IPS DF 6.9 (cell line): ENCODE data around the gene ZNF646.

Source experiments
- DNase-seq: peaks from one replicate; pipeline ENCODE4 v3.0.0-alpha.2; 2013; ENCODE audit warnings: low read depth, low spot score
- H3K27ac ChIP-seq: one replicate; pipeline ENCODE4 v1.5.1; 2013; ENCODE audit warnings: low read length, control low read depth
- H3K27me3 ChIP-seq: 2 replicates; pipeline ENCODE4 v1.6.1; 2013; ENCODE audit warnings: mild to moderate bottlenecking, low read length; ENCODE audit not compliant: control insufficient read depth, insufficient read depth
- H3K36me3 ChIP-seq: 2 replicates; pipeline ENCODE4 v1.6.1; 2013; ENCODE audit warnings: low read length; ENCODE audit not compliant: control insufficient read depth, insufficient read depth
- H3K4me1 ChIP-seq: 2 replicates; pipeline ENCODE4 v1.6.1; 2013; ENCODE audit warnings: low read length; ENCODE audit not compliant: control insufficient read depth, insufficient read depth
- H3K4me3 ChIP-seq: 2 replicates; pipeline ENCODE4 v1.5.1; 2013; ENCODE audit warnings: mild to moderate bottlenecking, low read length
- H3K9me3 ChIP-seq: 2 replicates; pipeline ENCODE4 v1.6.1; 2013; ENCODE audit warnings: low read length, inconsistent platforms; ENCODE audit not compliant: control insufficient read depth, insufficient read depth
- WGBS: extraction: QIAGEN DNeasy Blood & Tissue Kit; methylation state at CpG from one replicate; pipeline ENCODE4 v1.1.7; 2013; ENCODE audit warnings: mixed read lengths, missing lambda C conversion rate; ENCODE audit not compliant: insufficient read length, insufficient coverage; 5-methylcytosine and 5-hydroxymethylcytosine counted together

Gene ZNF646

DNA sequence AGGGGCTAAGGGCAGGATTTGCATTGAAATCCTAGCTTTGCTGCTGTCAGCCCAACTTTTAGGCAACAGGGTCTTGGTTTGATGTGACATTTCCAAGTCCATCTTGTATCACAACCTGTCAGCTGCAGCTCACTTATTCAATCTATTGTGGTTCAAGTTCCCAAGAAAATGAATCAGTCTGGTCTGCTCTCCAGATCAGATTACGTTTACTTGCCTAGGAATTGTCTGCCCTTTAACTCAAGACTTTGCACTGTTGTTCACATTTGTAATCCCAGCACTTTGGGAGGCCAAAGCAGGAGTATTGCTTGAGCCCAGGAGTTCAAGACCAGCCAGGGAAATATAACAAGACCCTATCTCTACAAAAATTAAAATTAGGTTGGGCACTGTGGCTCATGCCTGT is 30.9 kb upstream of the ZNF646 start:
- no CpG with 5 or more reads among the region's 1 CpG for WGBS
- Histone ChIP-seq H3K27me3 (no peaks in the 10 kb centered on the region), H3K36me3 (peaks cover 3% of the 10 kb centered on the region), H3K4me3 (no peak overlapping the region), H3K4me1 (no peaks in the 10 kb centered on the region), H3K27ac (no peak overlapping the region), H3K9me3 (no peaks in the 10 kb centered on the region)
- DNase-seq: no peak

DNA sequence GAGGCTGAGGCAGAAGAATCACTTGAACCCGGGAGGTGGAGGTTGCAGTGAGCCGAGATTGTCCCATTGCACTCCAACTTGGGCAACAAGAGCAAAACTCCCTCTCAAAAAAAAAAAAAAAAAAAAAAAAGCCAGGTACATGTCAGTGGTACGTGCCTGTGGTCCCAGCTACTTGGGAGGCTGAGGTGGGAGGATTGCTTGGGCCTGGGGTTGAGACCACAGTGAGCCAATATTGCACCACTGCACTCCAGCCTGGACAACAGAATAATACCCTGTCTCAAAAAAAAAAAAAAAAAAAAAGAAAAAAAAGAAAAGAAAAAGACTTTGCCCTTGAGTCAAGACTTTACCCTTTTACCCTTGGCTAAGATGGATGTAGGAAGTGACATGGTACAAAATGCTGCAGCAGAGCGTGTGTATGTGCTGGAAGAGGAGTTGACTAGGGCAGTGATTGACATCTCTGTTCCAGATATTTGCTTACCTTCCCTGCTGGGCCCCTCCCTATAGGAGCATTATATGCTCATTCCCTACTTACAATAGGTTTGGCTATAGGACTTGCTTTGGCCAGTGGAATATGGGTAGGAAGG is 30.2 kb upstream of the ZNF646 start:
- no CpG with 5 or more reads among the region's 4 CpGs for WGBS
- no peak overlapping the region for H3K4me3 ChIP-seq
- H3K27ac ChIP-seq: no peak overlapping the region
- H3K36me3 ChIP-seq: peaks cover 3% of the 10 kb centered on the region
- H3K4me1 ChIP-seq: no peaks in the 10 kb centered on the region
- DNase-seq: no peak
- no peaks in the 10 kb centered on the region for H3K27me3 ChIP-seq
- no peaks in the 10 kb centered on the region for H3K9me3 ChIP-seq

DNA sequence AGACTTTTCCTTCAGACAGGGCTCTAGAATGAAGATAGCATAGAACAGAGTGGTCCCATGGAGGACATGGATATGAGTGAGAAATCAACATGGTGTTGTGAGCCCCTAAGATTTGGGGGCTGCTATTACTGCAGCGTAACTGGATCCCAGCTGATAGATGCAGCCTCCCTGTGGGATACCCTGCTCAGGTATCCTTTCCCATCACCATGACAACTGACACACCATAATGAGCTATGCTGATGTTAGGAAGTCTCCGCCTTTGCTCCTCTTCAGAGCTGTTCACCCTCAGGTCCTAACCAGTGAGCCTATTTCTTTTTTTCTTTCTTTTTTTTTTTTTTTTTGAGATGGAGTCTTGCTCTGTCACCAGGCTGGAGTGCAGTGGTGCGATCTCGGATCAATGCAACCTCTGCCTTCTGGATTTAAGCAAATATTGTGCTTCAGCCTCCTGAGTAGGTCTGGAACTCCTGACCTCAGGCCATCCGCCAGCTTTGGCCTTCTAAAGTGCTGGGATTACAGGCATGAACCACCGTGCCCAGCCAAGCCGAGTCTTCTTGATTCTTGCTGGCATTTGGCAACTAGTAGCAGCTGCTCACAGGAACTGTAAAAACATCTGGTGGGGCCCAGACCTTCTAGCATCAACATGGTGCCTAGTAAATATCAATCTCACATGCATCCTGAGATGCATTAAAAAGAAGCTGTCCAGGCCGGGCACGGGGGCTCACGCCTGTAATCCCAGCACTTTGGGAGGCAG is 23.8 kb upstream of the ZNF646 start:
- Histone ChIP-seq H3K27ac (no peak overlapping the region), H3K36me3 (no peaks in the 10 kb centered on the region), H3K4me1 (no peaks in the 10 kb centered on the region), H3K27me3 (no peaks in the 10 kb centered on the region), H3K4me3 (no peak overlapping the region), H3K9me3 (no peaks in the 10 kb centered on the region)
- no peak for DNase-seq
- WGBS: no CpG with 5 or more reads among the region's 10 CpGs

DNA sequence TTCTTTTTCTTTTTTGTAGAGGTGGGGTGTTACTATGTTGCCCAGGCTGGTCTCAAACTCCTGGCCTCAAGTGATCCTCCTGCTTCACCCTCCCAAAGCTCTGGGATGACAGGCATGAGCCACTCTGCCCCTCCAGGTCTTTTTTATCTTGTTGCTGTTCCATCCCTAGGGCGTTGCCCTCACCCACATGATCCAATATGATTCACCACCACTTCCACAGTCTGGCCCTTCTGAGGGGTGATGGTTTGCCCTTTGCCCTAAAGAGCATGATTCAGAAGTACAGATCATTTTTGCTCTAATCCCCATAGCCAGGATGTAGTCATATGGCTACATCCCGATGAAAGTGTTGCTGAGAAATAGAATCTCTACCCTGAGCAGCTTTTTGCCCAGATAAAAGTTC is 22.1 kb upstream of the ZNF646 start:
- Histone ChIP-seq H3K27me3 (no peaks in the 10 kb centered on the region), H3K9me3 (no peaks in the 10 kb centered on the region), H3K36me3 (no peaks in the 10 kb centered on the region), H3K4me1 (no peaks in the 10 kb centered on the region), H3K27ac (no peak overlapping the region), H3K4me3 (no peak overlapping the region)
- no CpG with 5 or more reads among the region's 2 CpGs for WGBS
- DNase-seq: no peak

DNA sequence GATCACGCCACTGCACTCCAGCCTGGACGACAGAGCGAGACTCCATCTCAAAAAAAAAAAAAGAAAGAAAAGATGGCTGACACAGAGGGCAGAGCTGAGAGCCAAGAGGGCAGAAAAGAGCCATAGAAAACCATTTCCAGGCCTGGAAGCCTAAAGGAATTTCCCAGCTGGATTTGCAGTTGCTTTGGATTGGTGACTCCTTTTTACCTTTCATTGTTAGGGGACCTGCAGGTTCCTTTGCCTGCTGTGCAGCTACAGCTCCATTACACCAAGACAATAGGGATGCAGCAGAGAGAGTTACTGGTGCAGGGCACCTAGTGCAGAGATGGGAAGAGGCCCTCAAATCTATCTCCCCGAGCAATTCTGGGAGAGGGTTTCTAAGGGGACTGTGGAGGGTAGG is 18.6 kb upstream of the ZNF646 start:
- no CpG with 5 or more reads among the region's 4 CpGs for WGBS

DNA sequence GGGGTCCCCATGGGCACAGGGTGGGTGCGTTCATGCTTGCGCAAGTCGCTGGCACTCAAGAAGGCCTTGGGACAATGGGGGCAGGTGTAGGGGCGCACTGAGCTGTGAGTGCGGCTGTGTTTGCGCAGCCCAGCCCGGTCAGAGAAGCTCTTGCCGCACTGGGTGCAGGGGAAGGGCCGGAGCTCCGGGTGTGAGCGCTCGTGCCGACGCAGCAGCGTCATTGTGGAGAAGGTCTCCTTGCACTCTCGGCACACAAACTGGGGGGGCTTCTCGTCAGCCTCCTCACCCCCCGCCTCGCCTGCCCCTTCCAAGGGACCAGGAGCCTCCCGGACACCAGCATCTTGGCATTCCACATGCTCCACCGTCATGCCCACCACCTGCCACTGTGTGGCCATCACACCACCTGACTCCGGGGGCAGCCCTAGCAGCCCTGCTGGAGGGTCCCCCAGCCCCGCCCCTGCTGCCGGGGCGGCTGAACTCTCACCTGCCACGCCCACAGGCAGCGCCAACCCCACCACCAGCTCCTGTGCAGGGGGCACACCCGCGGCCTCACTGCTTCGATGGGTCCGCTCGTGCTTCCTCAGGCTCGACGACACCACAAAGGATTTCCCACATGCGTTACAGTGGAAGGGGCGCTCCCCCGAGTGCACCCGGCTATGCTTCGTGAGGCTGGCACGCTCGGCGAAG is 13.0 kb upstream of the ZNF646 start:
- H3K27me3 ChIP-seq: no peaks in the 10 kb centered on the region
- peaks cover 17% of the 10 kb centered on the region for H3K36me3 ChIP-seq
- DNase-seq: no peak
- H3K4me1 ChIP-seq: no peaks in the 10 kb centered on the region
- H3K4me3 ChIP-seq: no peak overlapping the region; the same call in 1 of the 2 replicates
- no peak overlapping the region for H3K27ac ChIP-seq
- H3K9me3 ChIP-seq: no peaks in the 10 kb centered on the region
- no CpG with 5 or more reads among the region's 42 CpGs for WGBS

More for the DNA sequence above, 18.6 kb upstream of the ZNF646 start:
- Histone ChIP-seq H3K4me1 (no peaks in the 10 kb centered on the region), H3K36me3 (no peaks in the 10 kb centered on the region), H3K4me3 (no peak overlapping the region), H3K27ac (no peak overlapping the region), H3K27me3 (no peaks in the 10 kb centered on the region), H3K9me3 (no peaks in the 10 kb centered on the region)
- no peak for DNase-seq

DNA sequence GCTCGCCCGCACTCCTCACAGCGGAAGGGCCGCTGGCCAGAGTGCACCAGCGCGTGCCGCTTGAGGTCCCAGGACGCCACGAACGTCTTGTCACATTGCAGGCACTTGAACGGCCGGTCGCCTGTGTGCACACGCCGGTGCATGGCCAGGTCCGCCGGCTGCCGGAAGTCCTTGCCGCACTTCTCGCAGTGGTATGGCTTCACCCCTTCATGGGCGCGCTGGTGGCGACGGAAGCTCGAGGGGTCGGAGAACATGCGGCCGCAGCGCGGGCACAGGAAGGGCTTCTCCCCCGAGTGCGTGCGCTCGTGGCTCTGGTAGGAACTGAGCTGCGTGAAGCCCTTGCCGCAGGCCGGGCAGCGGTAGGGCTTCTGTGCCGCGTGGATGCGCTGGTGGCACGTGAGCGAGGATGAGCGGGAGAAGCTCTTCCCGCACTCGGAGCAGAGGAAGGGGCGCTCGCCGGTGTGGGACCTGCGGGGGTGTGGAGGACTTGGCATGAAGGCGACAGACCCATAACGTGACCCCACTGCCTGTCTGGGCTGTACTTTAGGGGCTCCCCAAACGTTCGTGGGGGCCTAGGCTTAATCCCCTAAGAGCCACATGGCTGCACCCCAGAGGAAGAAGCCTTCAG is 12.3 kb upstream of the ZNF646 start:
- WGBS: no CpG with 5 or more reads among the region's 54 CpGs
- H3K4me3 ChIP-seq: no peak overlapping the region
- H3K4me1 ChIP-seq: no peaks in the 10 kb centered on the region
- no peak overlapping the region for H3K27ac ChIP-seq
- H3K36me3 ChIP-seq: peaks cover 17% of the 10 kb centered on the region
- H3K9me3 ChIP-seq: no peaks in the 10 kb centered on the region
- DNase-seq: no peak
- no peaks in the 10 kb centered on the region for H3K27me3 ChIP-seq

DNA sequence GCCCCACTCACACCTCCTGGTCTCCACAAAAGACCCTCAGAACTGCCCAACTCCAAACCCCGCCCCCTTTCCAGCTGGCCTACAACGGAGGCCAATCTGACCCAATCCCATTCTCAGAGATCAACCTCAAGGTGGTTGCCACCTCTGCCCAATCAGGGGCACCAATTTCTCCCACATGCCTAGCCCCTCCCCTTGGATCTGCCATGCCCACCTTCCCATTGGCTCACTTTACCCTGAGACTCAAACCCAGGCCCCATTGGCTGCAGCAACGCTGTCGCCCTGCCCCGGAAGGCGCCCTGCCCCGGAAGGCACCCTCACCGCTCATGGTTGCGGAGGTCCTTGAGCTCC is 10.8 kb upstream of the ZNF646 start:
- H3K27ac ChIP-seq: no peak overlapping the region
- WGBS: no CpG with 5 or more reads among the region's 9 CpGs
- no peak overlapping the region for H3K4me3 ChIP-seq
- no peaks in the 10 kb centered on the region for H3K9me3 ChIP-seq
- no peaks in the 10 kb centered on the region for H3K4me1 ChIP-seq
- DNase-seq: no peak
- H3K36me3 ChIP-seq: peaks cover 17% of the 10 kb centered on the region
- H3K27me3 ChIP-seq: no peaks in the 10 kb centered on the region

DNA sequence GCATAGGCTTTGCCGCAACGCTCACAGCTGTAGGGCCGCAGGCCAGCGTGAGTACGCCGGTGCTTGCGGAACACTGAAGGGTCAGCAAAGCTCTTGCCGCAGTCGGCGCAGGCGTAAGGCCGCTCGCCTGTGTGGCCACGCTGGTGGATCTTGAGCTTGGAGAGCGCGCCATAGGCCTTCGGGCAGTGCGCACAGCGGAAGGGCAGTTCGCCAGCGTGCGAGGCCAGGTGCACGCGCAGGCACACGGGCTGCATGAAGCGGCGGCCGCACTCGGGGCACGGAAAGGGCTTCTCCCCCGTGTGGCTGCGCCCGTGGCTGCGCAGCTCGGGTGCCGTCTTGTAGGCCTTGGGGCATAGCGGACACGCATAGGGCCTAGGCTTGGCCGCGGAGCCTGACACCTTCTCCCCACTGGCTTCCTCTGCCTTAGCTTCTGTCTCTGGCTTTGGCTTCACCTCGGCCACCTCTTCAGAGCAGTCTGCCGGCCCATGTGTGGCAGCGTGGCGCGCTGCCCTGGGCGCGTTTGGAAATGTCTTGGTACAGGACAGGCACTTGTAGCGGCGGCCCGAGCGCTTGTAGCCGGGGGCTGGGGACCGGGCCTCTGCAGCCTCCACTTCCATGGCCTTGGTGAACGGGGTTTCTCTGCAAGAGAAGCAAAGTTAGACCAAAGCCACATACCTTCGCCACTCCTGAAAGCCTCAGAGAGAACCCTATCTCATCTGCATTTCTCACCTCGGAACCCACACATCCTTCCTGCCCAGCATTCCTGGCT is 10.2 kb upstream of the ZNF646 start:
- Histone ChIP-seq H3K27me3 (no peaks in the 10 kb centered on the region), H3K4me3 (no peak overlapping the region), H3K36me3 (peaks cover 17% of the 10 kb centered on the region), H3K27ac (no peak overlapping the region), H3K4me1 (no peaks in the 10 kb centered on the region), H3K9me3 (no peaks in the 10 kb centered on the region)
- DNase-seq: no peak
- no CpG with 5 or more reads among the region's 56 CpGs for WGBS

DNA sequence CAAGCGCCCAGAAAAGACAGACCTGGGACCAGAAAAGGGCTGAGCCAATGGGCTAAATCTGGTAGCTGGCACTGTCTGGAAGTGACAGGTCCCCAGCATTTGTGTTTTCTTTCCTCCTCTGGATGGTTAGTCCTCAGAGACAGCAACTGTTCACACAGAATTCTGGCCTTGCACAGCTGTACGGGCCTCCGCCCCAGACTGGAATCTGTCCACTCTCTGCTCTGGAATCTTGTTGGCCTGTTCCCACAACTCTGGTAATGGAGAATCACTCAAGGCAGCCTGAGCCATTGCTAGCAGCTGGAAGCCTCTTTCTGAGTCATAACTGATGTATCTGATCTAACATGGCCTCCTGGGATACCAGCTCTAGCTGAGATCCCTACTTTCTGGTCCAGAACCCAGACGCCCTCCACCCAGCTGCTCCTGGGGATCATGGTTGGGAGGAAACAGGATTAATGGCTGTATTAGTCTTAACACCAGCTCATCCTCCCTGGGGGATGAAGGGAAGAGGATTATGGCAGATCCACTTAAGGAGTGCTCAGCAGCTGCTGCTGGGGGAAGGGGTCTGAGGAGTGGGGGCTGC is 9.2 kb upstream of the ZNF646 start:
- no CpG with 5 or more reads among the region's 4 CpGs for WGBS
- DNase-seq: no peak
- H3K4me3 ChIP-seq: no peak overlapping the region
- no peaks in the 10 kb centered on the region for H3K27me3 ChIP-seq
- no peaks in the 10 kb centered on the region for H3K4me1 ChIP-seq
- no peaks in the 10 kb centered on the region for H3K9me3 ChIP-seq
- no peak overlapping the region for H3K27ac ChIP-seq
- H3K36me3 ChIP-seq: peaks cover 17% of the 10 kb centered on the region
